CD14-positive monocyte (primary cell): ENCODE results near the gene SLC44A2. TPM values are rescaled to one million over a fixed set of nuclear protein-coding genes. Genes with fewer than 3 reads are reported as not detected.

Experiments used
- DNase-seq, 3 donors: peaks; one replicate each; pipeline ENCODE4 v3.0.0-alpha.2; 2011 to 2022
- H2AFZ ChIP-seq: 2 replicates; pipeline ENCODE4 v1.6.0; 2012; ENCODE audit warnings: mild to moderate bottlenecking, low read depth, low read length, inconsistent platforms; ENCODE audit not compliant: insufficient read depth, poor library complexity, severe bottlenecking
- H3K27ac ChIP-seq, 2 donors: 1 replicate in 1 of 2; 2 replicates in 1 of 2; pipeline ENCODE4 v1.5.1; 2012 to 2013; ENCODE audit warnings: low read length in 2 of 2, control low read depth in 1 of 2, inconsistent platforms in 1 of 2, low read depth in 1 of 2, mild to moderate bottlenecking in 1 of 2
- H3K27me3 ChIP-seq, 2 donors: one replicate each; pipeline versions ENCODE4 v1.6.0 to v1.6.1; 2011 to 2013; ENCODE audit warnings: low read length in 2 of 2; ENCODE audit not compliant: control insufficient read depth in 2 of 2, insufficient read depth in 2 of 2
- H3K36me3 ChIP-seq, 2 donors: replicated peaks in 1 of 2; 1 replicate in 1 of 2; 2 replicates in 1 of 2; pipeline versions ENCODE4 v1.5.1 to v1.6.1; 2012 to 2013; ENCODE audit warnings: low read length in 2 of 2, control low read depth in 1 of 2, inconsistent platforms in 1 of 2, mild to moderate bottlenecking in 1 of 2; ENCODE audit not compliant: insufficient read depth in 2 of 2, control insufficient read depth in 1 of 2
- H3K4me1 ChIP-seq, 2 donors: 1 replicate in 1 of 2; 2 replicates in 1 of 2; pipeline versions ENCODE4 v1.5.1 to v1.6.1; 2012 to 2013; ENCODE audit warnings: low read length in 2 of 2, control low read depth in 1 of 2, inconsistent platforms in 1 of 2, mild to moderate bottlenecking in 1 of 2, moderate library complexity in 1 of 2; ENCODE audit not compliant: insufficient read depth in 2 of 2, control insufficient read depth in 1 of 2
- H3K4me2 ChIP-seq: replicated peaks from 2 replicates; pipeline ENCODE3; 2012; ENCODE audit warnings: low read length, moderate library complexity, mild to moderate bottlenecking; ENCODE audit not compliant: poor library complexity, severe bottlenecking; ENCODE audit errors: extremely low read depth
- H3K4me3 ChIP-seq, 3 experiments: fragments of 200-600 bp in 1 of 3; sonication (generic) in 1 of 3; replicated peaks in 1 of 3; 1 replicate in 2 of 3; 2 replicates in 1 of 3; pipeline ENCODE4 v1.5.1; 2011 to 2013; ENCODE audit warnings: low read length in 3 of 3, mild to moderate bottlenecking in 3 of 3, control low read depth in 2 of 3, low read depth in 2 of 3, inconsistent platforms in 1 of 3, moderate library complexity in 1 of 3
- H3K79me2 ChIP-seq: 2 replicates; pipeline ENCODE4 v1.6.0; 2012; ENCODE audit warnings: mild to moderate bottlenecking, control low read depth, inconsistent platforms, low read length, moderate library complexity; ENCODE audit not compliant: insufficient read depth
- H3K9ac ChIP-seq: 2 replicates; pipeline ENCODE4 v1.6.0; 2017; ENCODE audit warnings: low read length, mild to moderate bottlenecking; ENCODE audit not compliant: insufficient read depth, poor library complexity, severe bottlenecking
- H3K9me3 ChIP-seq, 2 donors: replicated peaks in 1 of 2; 1 replicate in 1 of 2; 2 replicates in 1 of 2; pipeline versions ENCODE4 v1.5.1 to v1.6.1; 2012 to 2013; ENCODE audit warnings: low read length in 2 of 2, control low read depth in 1 of 2; ENCODE audit not compliant: control insufficient read depth in 1 of 2, insufficient read depth in 1 of 2
- H4K20me1 ChIP-seq: 2 replicates; pipeline ENCODE4 v1.6.0; 2012; ENCODE audit warnings: mild to moderate bottlenecking, low read length, control low read depth, moderate library complexity; ENCODE audit not compliant: insufficient read depth
- H3K27ac Mint-ChIP-seq, 7 donors: one replicate each; pipeline ENCODE4 v1.8.0; 2020; ENCODE audit warnings: mild to moderate bottlenecking in 7 of 7, mixed read lengths in 7 of 7, moderate library complexity in 6 of 7, inconsistent platforms in 2 of 7
- H3K27me3 Mint-ChIP-seq, 3 donors: one replicate each; pipeline ENCODE4 v1.8.0; 2021 to 2022; ENCODE audit warnings: low read depth in 3 of 3, mild to moderate bottlenecking in 3 of 3, mixed read lengths in 3 of 3, moderate library complexity in 3 of 3, inconsistent platforms in 1 of 3
- H3K36me3 Mint-ChIP-seq, 2 donors: one replicate each; pipeline ENCODE4 v1.8.0; 2020; ENCODE audit warnings: mixed read lengths in 2 of 2, inconsistent platforms in 1 of 2, mild to moderate bottlenecking in 1 of 2
- H3K4me1 Mint-ChIP-seq: one replicate; pipeline ENCODE4 v1.8.0; 2020; ENCODE audit warnings: mild to moderate bottlenecking, mixed read lengths
- H3K4me3 Mint-ChIP-seq, 2 donors: one replicate each; pipeline ENCODE4 v1.8.0; 2020; ENCODE audit warnings: mild to moderate bottlenecking in 2 of 2, mixed read lengths in 2 of 2, moderate library complexity in 1 of 2
- H3K9me3 Mint-ChIP-seq, 7 donors: one replicate each; pipeline ENCODE4 v1.8.0; 2020 to 2022; ENCODE audit warnings: mixed read lengths in 7 of 7, mild to moderate bottlenecking in 6 of 7, moderate library complexity in 6 of 7, inconsistent platforms in 2 of 7
- CTCF ChIP-seq: fragments of 200-600 bp; IDR thresholded peaks from one replicate; pipeline ENCODE4 v1.8.0; 2022; ENCODE audit warnings: antibody characterized with exemption, mild to moderate bottlenecking
- WGBS: methylation state at CpG from one replicate; pipeline ENCODE4 v1.1.5; 2013; ENCODE audit warnings: missing lambda C conversion rate; ENCODE audit not compliant: insufficient coverage; 5-methylcytosine and 5-hydroxymethylcytosine counted together
- intact Hi-C, 2 donors: fragments of 100-400 bp; cut with micrococcal nuclease; formaldehyde crosslinking; loops; one replicate each; pipeline versions ENCODE4 v1.15.0 to v1.15.1; 2023
- polyA plus RNA-seq, 3 donors: library from polyadenylated mRNA; depleted of rRNA in 1 of 3; unstranded in 2 of 3; stranded (reverse) in 1 of 3; fragments of 300-500 nt in 2 of 3; fragments of >200 nt in 1 of 3; fragmentation: Illumina TruSeq in 2 of 3; gene quantifications; 1 replicate in 2 of 3; 2 replicates in 1 of 3; pipeline ENCODE4 v1.2.3, GENCODE V29; 2012 to 2021

Gene SLC44A2
- polyA plus RNA-seq, 3 donors = 43.5 to 95.9 (median 69.4) TPM

- peak overlapping the region; percentile 75 to 79 for H3K27ac ChIP-seq
- DNase-seq = peak; percentile 60 to 71 (median 64)
- H3K9me3 ChIP-seq = no peaks in the 10 kb centered on the region
- intact Hi-C loops = loop anchor here in 1 of 2 donors (5.0 kb wide), 1 partner anchor 33 kb away; no protein-coding TSS in a partner anchor
- H3K27me3 ChIP-seq = no peaks in the 10 kb centered on the region
- Mint-ChIP-seq H3K9me3 (peaks cover 0 to 3% (median 0%) of the 10 kb centered on the region in 7 donors), H3K27ac (peak overlapping the region; percentile 87 to 95 (median 92)), H3K36me3 (no peaks in the 10 kb centered on the region), H3K27me3 (peaks cover under 1 to 9% (median 3%) of the 10 kb centered on the region in 3 donors), H3K4me3 (peak overlapping the region; percentile 89 to 92), H3K4me1 (peaks cover 25% of the 10 kb centered on the region)
- H3K9ac ChIP-seq = peak overlapping the region; percentile 74
- peaks cover 13% of the 10 kb centered on the region for H3K79me2 ChIP-seq
- no peaks in the 10 kb centered on the region for H3K36me3 ChIP-seq
- H4K20me1 ChIP-seq = peaks cover 27% of the 10 kb centered on the region
- peak overlapping the region; percentile 41 for H2AFZ ChIP-seq
- no peak for TF ChIP-seq CTCF
- H3K4me1 ChIP-seq = peaks cover 29 to 33% of the 10 kb centered on the region in 2 donors
- WGBS = 5% methylated on average over 4 of the region's 9 CpGs
- peak overlapping the region; percentile 92 to 95 (median 92) for H3K4me3 ChIP-seq
- H3K4me2 ChIP-seq = peak overlapping the region; percentile 97
These were observed 21.4 kb upstream of the SLC44A2 start for GRCh38 chr19:10603873-10604459.

DNA sequence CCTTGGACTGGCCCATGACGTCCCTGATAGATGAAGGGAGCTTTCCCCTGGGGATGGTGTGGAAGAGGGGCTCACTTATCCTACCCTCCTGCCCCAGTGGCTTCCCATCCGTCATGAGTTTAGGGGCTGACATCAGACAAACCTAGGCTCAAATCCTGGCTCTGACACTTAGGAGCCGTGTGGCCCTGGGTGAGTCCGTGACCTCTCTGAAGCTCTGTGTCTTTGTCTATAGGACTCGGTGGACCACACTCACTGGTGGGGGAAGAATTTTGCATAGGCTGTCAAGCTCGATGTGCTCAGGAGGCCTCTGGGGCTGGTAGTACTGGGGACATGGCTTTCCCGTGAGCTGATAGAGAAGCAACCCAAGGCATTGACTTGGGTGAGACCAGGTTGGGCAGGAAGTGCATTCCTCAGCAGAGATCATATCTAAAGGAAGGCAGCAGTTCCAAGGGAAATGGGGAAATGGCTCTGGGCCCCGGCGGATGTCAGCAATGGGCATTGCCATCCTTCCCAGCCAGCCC is 20.8 kb upstream of the SLC44A2 start:
- peak overlapping the region; percentile 42 for H3K9ac ChIP-seq
- DNase-seq = peak in 2 of 3 donors; percentile 21 to 39
- H3K4me1 ChIP-seq = peaks cover 29 to 33% of the 10 kb centered on the region in 2 donors
- Mint-ChIP-seq H3K27me3 (peaks cover 0 to 9% (median 3%) of the 10 kb centered on the region in 3 donors), H3K36me3 (no peaks in the 10 kb centered on the region), H3K4me3 (peak overlapping the region; percentile 89 to 92), H3K9me3 (peaks cover 0 to 3% (median 0%) of the 10 kb centered on the region in 7 donors), H3K4me1 (peaks cover 25% of the 10 kb centered on the region), H3K27ac (peak overlapping the region; percentile 87 to 95 (median 92))
- peaks cover 13% of the 10 kb centered on the region for H3K79me2 ChIP-seq
- intact Hi-C loops = loop anchor here in 1 of 2 donors (5.0 kb wide), 1 partner anchor 33 kb away; no protein-coding TSS in a partner anchor
- no peak for TF ChIP-seq CTCF
- WGBS = 17% methylated on average over 5 of the region's 9 CpGs
- no peaks in the 10 kb centered on the region for H3K36me3 ChIP-seq
- peak overlapping the region; percentile 97 for H3K4me2 ChIP-seq
- H3K9me3 ChIP-seq = no peaks in the 10 kb centered on the region
- peak overlapping the region; percentile 22 to 92 (median 92) for H3K4me3 ChIP-seq
- H3K27me3 ChIP-seq = no peaks in the 10 kb centered on the region
- peak overlapping the region; percentile 75 to 79 for H3K27ac ChIP-seq
- H2AFZ ChIP-seq = peak overlapping the region; percentile 41
- H4K20me1 ChIP-seq = peaks cover 31% of the 10 kb centered on the region
